ENCODE data around the gene CACUL1.
A peak's percentile ranks its signal among the peaks of the same experiment; 100 is the strongest.
"Not testable (repeated sequence)": the region's sequence is repeated elsewhere in the genome, so short reads cannot be mapped to it uniquely, and the experiment has no call there.

CACUL1 gene

GRCh38 chr10:118768041-118768919, 13.5 kb upstream of the CACUL1 start:
- DNase-seq = no peak

- no peak for DNase-seq
Measured at GRCh38 chr10:118767297-118768040, 12.7 kb upstream of the CACUL1 start.

- no peak for DNase-seq
Measured at GRCh38 chr10:118764195-118764594, 9.4 kb upstream of the CACUL1 start.

GRCh38 chr10:118763202-118763988, 8.6 kb upstream of the CACUL1 start:
- no peak for DNase-seq

GRCh38 chr10:118760265-118760664, 5.5 kb upstream of the CACUL1 start:
- DNase-seq = no peak

- DNase-seq = no peak
Measured at GRCh38 chr10:118758449-118758848, 3.7 kb upstream of the CACUL1 start.

- no peak for DNase-seq
Measured at GRCh38 chr10:118754229-118754555, 578 bp downstream of the CACUL1 start.

GRCh38 chr10:118753331-118754228, 1.2 kb downstream of the CACUL1 start:
- peak; percentile 68 for DNase-seq

GRCh38 chr10:118752409-118752808, 2.4 kb downstream of the CACUL1 start:
- DNase-seq = peak; percentile 23

- no peak for DNase-seq
Measured at GRCh38 chr10:118751265-118751664, 3.5 kb downstream of the CACUL1 start.

GRCh38 chr10:118748041-118748440, 6.7 kb downstream of the CACUL1 start:
- DNase-seq = no peak

GRCh38 chr10:118746246-118746645, 8.5 kb downstream of the CACUL1 start:
- peak; percentile 59 for DNase-seq

GRCh38 chr10:118745056-118745455, 9.7 kb downstream of the CACUL1 start:
- no peak for DNase-seq

GRCh38 chr10:118744346-118744918, 10.3 kb downstream of the CACUL1 start:
- DNase-seq = not testable (repeated sequence)

- no peak for DNase-seq
Measured at GRCh38 chr10:118742782-118743181, 12.0 kb downstream of the CACUL1 start.

GRCh38 chr10:118742032-118742431, 12.7 kb downstream of the CACUL1 start:
- DNase-seq = no peak

GRCh38 chr10:118738406-118738805, 16.4 kb downstream of the CACUL1 start:
- DNase-seq = no peak

- DNase-seq = peak; percentile 44
Measured at GRCh38 chr10:118737603-118738302, 17.0 kb downstream of the CACUL1 start.

GRCh38 chr10:118735294-118735693, 19.5 kb downstream of the CACUL1 start:
- peak; percentile 22 for DNase-seq

- DNase-seq = peak; percentile 59
Measured at GRCh38 chr10:118734475-118734874, 20.3 kb downstream of the CACUL1 start.

Measured in hematopoietic multipotent progenitor cell treated with erythropoietin and hydrocortisone succinate and interleukin-3 and kit ligand, for 4 days (in vitro differentiated cells).